ENCODE data around the gene HAL.

Gene HAL

DNA sequence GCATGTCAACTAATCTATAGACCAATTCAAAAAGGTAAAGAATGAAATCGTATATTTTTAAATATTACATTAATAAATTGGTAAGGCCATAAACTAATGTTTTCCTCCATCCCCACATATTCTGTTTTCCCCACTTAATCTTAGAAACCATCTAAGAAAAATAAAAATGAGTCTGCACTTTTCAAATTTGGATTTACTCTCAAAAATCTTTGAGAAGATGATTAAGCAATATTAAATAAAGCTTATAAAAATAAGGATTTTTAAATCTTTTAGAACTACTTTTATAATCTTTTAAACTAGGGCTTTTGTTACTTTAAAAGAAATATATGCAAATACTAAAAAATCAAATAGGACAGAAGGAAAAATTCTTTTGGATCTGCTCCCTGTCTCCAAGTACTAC is 10.6 kb upstream of the HAL start:
- DNase-seq, result no peak

DNA sequence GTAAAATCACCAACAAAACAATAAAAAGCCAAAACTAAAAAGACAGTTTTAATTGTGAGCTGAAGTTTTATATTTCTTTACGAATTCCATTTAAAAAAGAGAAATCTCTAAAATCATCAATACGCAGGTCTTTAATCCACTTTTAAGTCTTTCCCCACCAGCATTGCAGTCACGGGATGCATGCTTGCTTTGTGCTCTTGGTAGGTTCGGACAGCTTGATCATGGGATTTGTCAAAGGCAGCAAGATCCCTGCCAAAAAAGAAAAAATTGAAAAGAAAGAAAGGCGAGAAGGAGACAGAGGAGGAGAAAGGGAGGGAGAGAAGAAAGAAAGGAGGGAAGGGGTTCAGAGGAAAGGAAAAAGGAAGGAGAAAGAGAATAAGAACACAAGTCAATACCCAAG is 4.7 kb upstream of the HAL start:
- DNase-seq, result no peak

DNA sequence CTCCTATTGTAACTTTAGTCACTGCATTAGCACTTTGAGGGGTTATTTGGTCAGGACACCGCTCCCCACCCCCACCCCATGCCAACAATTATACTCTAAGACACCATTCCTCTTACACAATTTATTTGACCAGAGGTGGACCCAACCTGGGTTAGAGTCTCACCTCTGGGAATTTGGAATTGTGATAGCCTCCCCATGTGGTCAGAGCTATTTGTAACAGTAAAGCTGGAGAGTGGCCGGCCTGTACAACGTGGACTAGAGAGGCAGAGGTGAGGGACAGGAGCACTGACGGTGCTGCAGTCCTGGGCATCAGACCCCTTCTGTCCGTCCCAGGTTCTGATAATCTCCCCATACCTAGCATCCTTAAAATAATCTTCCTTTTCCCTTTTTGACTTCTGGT is 3.3 kb upstream of the HAL start:
- DNase-seq, result no peak

DNA sequence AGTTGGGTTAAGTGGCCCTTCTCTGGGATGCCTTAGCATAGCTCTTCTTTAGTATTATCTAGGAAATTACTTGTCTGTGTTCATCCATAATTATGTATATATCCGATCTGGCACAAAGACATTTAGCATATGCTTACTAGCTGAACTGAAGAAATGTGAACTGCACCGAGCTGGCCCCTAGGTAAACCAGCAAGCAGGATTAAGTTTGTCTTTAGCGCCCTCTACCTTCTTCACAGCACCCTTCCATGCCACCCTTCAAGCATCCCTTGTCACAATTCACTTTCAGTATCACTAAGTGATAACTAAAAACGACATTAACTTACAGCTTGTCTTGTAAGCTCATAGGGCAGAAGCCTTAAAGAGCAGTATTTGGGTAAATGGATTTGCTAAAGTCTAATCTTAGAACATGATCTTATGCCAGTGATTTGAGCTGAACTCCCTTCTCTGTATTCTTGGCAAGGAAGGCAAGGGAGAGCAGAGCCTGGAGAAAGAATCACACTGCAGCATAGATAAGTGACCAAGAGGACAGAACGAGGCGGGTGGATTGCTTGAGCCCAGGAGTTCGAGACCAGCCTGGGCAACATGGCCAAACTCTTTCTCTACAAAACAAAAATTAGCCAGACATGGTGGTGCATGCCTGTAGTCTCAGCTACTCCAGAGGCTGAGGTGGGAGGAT is 2.6 kb upstream of the HAL start:
- peak; percentile 67 for DNase-seq

DNA sequence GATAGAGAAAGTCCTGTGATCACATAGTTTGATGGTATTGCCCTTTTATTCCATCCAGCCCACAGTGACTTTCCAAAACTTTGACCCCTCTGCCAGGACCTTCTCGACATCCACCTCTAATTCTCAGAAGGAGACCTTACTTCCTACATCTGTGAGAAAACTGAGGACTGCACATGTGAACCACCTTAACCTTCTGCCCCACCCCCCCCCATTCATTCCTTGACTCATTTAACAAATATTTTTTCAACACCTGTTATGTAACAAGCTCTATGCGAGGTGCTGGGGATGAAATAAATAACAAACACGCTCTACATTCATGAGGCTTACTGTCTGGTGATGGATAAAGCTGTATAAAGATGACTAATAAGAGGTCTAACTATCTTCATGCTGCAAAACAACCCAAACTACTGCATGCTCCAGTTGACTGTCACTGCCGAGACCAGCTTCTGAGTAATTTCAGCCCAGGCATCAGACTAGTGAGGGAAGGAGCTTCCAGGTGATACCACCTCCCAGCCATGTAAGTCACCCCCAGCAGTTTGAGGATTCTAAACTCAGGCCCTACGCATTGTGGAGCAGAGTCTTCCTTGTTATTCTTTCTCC is 1.9 kb upstream of the HAL start:
- DNase-seq, result no peak

DNA sequence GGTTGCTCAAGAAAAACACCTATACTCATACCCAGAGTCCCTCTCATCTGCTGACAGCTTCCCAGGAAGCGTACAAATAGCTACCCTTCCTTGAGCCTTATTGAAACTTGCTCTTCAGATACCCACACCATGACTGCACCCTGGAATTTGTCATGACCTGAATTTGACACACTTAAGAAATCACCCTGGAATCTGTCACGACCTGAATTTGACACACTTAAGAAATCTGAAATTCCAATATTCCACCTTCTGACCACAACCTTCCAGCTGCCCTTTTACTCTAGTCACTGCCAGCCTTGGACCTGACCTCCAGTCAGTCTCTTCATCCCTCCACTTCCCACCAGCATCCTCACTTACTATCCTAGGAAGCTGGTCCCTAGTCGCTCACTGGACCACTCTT is 1.1 kb upstream of the HAL start:
- no peak for DNase-seq

DNA sequence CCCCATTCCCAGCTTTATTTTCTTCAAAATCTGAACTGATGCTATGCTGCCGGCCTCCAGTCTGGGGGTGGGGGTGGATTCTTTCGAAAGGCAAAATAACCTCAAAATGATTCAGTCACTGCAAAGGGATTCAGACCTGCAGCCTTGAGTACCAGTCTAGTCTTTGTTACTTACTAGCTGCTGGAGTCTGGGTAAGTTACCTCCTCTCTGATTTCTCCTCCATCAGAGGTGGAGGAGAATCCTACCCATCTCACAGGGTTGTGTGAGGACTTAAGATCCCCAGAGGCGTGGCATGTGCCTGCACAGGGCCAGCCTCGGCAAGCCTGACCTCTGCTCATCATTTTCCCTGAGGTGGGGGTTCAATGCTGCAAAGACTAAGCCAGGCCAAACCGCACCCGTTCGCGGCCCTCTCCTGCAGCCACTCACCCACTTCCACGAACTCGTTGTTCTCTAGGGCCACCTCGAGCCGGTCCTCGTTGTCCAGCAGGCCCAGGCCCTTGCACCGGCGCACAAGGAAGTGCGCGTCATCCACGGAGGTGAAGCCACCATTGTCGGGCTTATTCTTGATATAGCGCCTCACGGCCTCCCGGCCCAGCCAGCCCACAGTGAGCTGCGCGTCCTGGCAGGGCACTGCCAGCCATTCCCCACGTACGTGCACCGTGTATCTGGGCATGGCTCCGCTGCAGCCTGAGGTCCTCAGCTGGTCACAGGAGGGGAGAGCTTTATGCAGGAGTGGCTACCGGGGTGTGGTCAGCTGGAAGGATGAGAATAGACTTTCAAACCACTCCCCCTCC is 709 bp downstream of the HAL start:
- DNase-seq, result no peak

DNA sequence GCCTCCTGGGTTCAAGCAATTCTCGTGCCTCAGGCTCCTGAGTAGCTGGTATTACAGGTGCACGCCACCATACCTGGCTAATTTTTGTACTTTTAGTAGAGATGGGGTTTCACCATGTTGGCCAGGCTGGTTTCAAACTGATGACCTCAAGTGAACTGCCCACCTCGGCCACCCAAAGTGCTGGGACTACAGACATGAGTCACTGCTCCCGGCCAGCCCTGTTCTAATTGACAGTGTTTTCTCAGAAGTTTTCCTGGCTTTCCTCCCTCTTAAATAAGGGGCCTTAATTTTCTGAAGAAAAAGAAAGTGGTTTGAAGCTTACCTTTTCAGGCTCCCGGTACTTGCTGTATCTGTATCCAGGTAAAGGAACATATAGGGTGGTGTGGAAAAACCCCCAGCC is 1.7 kb downstream of the HAL start:
- no peak for DNase-seq

DNA sequence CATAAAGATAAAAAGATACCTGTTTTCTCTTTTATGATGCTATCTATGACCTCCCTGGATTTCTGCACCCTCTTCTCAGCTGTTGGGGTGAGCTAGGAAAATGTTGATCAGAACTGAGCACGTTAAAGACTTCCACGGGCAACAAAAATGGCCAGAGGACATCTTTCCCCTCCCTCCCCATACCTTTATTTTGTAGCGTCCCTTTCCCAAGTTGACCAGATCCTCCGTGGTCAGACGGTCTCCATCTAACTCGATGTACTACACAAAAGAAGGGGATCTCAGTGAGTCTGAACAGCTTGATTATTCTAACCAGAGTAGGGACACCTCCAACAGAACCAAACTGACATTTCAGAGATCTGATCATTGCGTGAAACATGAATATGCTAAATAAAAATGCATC is 2.2 kb downstream of the HAL start:
- DNase-seq, result no peak

DNA sequence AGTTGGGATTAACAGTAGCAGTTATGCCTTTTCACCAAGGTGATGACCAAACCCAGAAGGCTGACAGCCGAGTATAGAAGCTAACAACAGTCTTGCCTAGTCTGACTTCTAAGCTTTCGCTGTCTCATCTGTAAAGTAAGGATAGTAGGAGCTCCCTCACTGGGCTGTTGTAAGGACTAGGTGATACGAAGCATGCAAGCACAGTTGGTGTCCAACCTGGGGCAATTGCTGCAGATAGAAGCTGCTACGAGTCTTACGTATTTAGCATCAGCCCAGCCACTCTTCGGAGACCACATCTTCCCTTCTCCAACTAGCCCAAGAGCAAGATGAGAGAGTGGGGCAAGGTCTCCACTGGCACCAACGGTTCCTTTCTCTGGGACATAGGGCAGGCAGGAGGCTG is 6.0 kb downstream of the HAL start:
- DNase-seq, result no peak

DNA sequence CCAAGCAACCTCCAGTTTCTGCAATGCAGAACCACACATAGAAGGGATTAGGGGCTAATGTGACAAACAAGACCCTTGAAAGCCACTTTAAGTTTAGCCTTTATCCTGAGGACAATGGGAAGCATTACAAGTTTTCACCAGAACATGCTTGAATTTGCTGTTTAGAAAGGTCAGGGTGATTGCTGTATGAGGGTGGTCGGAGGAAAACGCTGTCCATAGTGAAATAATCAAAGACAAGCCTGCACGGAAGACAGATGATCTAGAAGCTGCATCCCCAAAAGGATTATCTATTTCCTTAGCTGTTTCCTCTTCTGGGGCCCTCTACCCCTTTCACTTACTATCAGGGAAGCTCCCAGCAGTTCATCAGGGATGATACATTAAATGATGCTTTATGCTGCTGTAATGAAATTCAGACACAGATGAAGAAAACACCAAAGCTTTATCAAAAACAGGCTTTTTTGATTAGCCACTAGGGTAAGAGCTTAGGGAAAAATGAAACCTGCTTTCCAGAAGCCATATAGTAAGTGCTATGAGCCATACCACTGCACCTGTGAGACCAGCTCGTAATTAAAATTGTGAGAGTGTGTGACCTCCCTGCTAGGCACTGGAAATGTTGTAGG is 6.5 kb downstream of the HAL start:
- no peak for DNase-seq

DNA sequence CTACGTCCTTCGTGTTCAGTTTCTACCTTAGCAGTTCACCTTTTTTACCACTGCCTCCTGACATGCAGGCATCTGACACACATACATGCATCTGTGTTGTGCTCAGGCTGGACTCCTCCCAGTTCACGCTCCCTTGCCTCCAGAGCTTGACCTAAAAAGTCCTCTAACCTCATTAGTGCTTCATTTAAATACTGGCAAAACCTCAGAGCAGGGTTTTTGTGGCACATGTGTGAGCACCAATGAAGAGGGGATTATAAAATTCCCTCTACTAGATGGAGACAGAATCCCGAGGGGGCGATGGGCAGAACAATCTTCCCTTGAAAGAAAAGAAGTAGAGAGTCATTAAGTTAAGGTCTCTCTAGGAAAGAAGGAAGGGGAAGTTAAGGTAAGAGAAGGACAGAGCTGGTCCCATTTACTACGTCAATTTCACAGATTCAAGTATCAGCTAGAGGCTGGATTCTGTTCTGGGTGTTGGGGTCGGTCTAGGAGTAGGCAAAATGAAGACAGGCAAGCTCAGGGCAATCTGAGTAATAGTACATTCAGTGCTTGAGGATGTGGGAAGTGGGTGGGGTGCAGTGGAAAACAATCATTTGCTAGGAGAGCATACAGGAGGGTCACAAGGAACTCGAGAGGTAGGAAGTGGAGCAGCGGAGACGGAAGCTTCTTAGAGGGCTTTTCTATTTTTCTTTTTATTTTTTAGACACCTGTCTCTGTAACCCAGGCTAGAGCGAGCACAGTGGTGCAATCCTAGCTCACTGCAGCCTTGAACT is 7.5 kb downstream of the HAL start:
- DNase-seq, result no peak

DNA sequence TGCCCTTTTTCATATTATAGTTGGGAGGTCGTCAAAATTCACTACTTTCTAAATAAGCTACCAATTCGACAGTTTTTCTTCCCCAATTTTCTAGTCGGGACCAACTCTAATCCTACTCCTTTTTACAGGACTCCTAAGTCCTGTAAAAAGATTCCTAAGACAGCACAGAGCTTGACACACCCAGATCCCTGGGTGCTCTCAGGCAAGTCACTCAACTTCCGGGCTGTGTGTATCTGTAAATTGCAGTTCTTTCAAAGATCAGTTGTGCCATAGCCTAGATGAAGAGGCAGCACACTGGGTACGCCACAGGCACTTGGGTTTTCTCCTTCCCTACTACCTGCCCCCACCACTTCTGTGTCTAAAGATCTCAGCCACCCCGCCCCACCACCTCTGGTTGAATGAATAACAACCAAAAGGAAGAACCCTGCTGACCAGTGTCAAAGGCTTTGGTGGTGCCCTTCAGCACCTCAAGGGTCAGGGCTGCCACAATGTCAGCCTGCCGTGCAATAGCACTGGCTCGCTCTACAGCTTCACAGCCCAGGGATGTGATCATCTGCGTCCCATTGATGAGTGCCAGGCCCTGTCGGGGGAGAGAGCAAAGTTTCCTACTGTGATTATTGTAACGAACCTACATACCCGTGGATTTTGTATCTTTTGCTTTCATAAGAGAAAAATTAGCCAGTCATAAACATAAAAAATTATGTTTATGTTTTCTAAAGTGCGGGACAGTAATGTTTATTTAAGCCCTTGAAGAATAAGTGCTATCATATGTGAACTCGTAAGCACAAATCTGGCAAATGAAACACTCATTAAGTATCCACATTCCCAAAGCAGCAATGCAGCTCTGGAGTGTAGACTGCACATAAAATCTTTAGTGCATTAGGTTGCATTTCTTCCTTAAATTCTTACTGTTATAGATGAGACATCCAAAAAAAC is 9.2 kb downstream of the HAL start:
- DNase-seq, result no peak

DNA sequence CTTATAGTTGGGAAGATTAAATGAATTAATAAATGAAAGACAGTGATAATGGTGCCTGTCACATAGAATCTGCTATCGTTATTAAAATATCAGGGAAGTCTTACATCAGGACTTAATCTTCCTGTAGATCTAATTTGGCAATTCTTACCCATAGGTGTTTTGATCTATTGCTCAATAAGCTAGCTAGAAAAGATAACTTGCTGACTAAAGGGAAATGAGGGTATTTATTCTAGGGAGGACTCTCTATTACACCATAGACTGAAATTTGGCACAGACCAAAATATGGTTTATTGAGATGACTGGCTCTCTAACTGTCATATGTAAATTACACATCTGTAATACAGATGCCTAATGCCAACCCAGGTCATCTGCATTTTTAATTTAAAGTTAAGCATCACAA is 11.5 kb downstream of the HAL start:
- no peak for DNase-seq

DNA sequence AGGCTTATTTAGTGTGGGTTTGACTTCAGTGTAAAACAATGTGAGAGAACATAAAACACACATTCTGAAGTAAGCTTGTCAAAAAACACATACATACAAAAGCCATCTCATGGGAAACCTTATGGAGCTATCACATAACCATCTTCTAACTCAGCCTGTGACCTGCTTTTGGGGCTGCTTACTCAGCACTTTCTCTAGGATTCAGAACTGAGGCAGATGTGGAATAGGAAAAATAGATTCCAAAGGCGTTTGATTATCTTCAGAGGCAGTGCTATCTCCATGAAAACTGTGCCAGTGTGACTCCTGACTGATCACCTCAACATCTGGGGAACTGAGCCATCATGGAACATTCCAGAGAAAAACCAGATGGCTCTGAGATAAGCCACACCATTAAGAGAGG is 13.5 kb downstream of the HAL start:
- DNase-seq, result no peak

DNA sequence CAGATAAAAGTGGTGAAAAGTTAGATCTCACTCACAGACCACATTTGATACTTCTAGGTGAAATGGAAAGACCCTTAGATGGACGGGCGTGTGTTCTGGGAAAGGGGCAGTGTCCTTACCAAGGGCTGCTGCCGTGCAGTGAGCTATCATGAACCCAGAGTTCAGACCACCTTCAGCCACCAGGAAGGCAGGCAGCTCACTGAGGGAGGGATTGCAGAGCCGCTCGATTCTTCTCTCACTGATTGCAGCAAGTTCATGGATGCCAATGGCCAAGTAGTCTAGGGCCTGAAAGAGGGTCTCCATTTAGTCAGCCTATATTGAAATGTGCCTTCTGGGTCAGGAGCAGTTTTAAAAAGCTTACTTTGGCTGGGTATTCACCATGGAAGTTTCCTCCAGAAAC is 15.7 kb downstream of the HAL start:
- DNase-seq, result no peak

DNA sequence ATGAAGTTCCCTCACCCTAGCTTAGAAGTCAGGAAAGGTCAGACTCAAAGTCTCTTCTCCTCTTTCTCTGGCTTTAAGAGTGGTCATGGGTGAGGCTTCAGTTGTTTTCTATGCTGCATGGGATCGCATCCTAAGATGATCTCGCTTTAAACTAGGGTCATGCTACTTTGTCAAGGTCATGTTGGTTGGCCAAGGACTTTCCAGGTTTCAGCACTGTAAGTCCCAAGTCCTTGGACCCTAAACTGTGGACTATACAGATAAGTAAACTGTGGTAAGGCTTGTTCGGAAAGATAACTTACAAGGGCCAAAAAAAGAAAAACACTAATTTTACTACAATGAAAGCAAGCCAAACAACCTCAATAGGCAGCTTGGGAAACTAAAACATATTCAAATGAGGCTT is 17.4 kb downstream of the HAL start:
- DNase-seq, result no peak

DNA sequence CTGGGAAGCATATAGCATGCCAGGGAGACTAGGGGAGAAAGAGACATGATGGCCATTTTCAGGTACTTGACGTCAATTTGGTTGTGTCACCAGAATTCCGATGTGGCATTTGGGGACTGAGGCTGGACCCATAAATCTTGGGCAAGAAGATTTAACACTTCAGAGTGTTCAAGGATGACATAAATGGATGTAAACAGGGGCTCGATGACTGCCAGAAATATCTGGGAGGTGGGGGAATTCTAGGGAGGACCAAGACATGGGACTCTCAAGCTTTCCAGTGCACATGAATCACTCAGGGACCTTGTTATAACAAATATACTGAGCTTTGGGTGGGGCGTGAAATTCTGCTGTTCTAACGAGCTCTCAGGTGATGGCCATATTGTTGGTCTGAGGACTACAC is 17.8 kb downstream of the HAL start:
- no peak for DNase-seq

DNA sequence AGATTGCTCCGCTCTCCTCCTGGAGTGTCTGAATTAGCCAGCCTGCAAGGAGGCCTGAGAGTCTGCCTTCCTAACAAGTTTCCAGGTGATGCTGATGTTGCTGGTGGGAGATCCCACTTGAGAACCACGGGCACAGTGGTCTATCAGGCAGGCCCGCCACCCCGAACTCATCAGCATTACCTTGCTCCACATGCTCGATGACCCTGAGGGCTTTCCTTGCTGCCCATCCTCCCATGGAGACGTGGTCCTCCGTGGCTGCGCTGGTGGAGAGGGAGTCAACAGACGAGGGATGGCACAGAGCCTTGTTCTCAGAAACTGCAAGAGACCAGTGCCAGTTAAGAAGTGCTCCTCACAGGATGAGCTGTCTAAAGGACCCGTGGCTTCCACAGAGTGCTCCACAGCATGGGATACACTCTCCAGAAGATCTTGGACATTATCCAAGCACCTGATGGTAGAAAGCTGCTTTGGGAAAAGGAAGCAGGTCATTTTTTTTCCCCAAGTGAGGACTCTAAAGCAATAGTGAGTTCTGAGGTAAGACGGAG is 18.3 kb downstream of the HAL start:
- DNase-seq, result no peak

DNA sequence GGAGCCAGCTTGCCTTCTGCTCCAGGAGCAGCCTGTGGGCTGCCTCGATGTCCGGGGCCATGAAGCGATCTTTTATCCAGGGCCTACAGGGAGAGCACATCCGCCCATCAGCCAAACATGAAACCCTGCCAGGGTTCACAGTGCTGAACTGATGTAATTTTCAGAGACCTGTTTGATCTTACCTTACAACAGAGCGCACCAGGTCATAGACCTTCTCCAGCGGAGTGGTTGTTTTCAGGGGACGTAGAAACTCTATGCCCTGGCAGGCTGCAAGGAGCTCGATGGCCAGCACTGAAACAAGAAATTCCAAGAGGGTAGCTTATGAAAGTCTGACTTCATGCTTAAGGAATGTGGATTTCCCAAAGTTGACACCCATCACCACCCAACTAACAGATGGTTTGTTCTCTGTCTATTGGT is 19.7 kb downstream of the HAL start:
- no peak for DNase-seq

DNA sequence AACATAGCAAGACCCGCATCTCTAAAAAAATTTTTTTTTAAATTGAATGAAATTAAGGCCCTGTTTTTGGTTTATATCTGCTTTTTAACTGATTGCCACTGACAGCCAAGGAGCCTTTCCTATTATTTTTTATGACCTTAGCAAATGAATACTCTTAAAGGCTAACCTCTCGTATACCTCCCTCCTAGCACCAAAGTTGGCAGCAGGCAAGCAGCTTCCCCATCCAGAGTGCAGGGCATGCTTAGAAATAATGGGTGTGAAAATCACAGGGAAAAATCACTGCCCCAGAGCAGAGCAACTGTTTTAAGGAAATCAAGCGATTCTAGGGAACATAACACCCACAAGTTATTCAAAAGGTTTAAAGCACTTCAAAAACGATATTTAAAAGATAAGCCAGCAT is 20.7 kb downstream of the HAL start:
- DNase-seq, result no peak

DNA sequence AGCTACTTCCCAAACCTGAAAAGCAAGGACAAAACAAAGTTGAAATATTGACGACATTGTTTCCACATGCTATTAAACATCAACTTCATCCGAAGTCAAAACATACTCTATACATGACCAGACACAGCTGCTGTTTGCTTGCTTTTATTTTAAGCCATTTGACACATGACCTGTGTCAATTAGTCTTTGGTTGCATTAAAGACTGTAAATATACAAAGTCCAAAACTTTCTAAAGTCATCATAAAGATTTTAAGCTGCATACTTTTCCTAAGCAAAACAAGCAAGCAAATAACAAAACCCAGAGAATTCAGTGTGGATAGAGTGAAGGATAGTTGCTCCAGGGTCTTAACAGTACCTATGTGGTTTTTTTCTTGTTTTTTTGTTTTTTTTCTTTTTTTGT is 21.8 kb downstream of the HAL start:
- DNase-seq, result no peak

Data from activated effector memory CD4-positive, alpha-beta T cell treated with anti-CD3 and anti-CD28 coated beads, Interleukin-2, amount 50 U/mL, for 16 hours (primary cell).